Measurements from ENCODE around the gene ACTR2.

ACTR2 gene

GRCh38 chr2:65298089-65298488 is 70.5 kb downstream of the ACTR2 start:
- no peak overlapping the region for H3K27ac ChIP-seq (replicated peaks)
- TF ChIP-seq POLR2AphosphoS5 (IDR thresholded peaks at IDR 0.05; ENCODE audit: low read depth) = no peak
- TF ChIP-seq SPI1 (IDR thresholded peaks at IDR 0.05; ENCODE audit: borderline replicate concordance, low read depth) = peak; percentile 77
- TF ChIP-seq REST (IDR thresholded peaks at IDR 0.05; ENCODE audit: insufficient replicate concordance, low read depth) = no peak

GRCh38 chr2:65299246-65299645 is 71.6 kb downstream of the ACTR2 start:
- TF ChIP-seq POLR2AphosphoS5 (IDR thresholded peaks at IDR 0.05; ENCODE audit: low read depth) (no peak), SPI1 (IDR thresholded peaks at IDR 0.05; ENCODE audit: borderline replicate concordance, low read depth) (no peak), REST (IDR thresholded peaks at IDR 0.05; ENCODE audit: insufficient replicate concordance, low read depth) (no peak), CTCF (IDR thresholded peaks at IDR 0.05; ENCODE audit: insufficient read depth, low read length) (no peak), GABPA (IDR thresholded peaks at IDR 0.05; ENCODE audit: low read depth) (no peak)
- Histone ChIP-seq H3K27me3 (ENCODE audit: insufficient read depth, poor library complexity, severe bottlenecking) (no peaks in the 10 kb centered on the region), H3K4me3 (replicated peaks; ENCODE audit: insufficient read depth, low read length) (no peak overlapping the region), H3K27ac (replicated peaks) (no peak overlapping the region)
- no peak for DNase-seq (ENCODE audit: low read depth in 1 of 2, low spot score in 1 of 2)

More at GRCh38 chr2:65298089-65298488, 70.5 kb downstream of the ACTR2 start:
- peak in 1 of 2 experiments; percentile 35 for DNase-seq (ENCODE audit: low read depth in 1 of 2, low spot score in 1 of 2)
- H3K4me3 ChIP-seq (replicated peaks; ENCODE audit: insufficient read depth, low read length) = no peak overlapping the region
- H3K27me3 ChIP-seq (ENCODE audit: insufficient read depth, poor library complexity, severe bottlenecking) = no peaks in the 10 kb centered on the region

GRCh38 chr2:65300134-65300760 is 72.6 kb downstream of the ACTR2 start:
- TF ChIP-seq POLR2AphosphoS5 (IDR thresholded peaks at IDR 0.05; ENCODE audit: low read depth) (no peak), GABPA (IDR thresholded peaks at IDR 0.05; ENCODE audit: low read depth) (no peak), SPI1 (IDR thresholded peaks at IDR 0.05; ENCODE audit: borderline replicate concordance, low read depth) (no peak), CTCF (IDR thresholded peaks at IDR 0.05; ENCODE audit: insufficient read depth, low read length) (no peak), REST (IDR thresholded peaks at IDR 0.05; ENCODE audit: insufficient replicate concordance, low read depth) (no peak)
- Histone ChIP-seq H3K4me3 (replicated peaks; ENCODE audit: insufficient read depth, low read length) (no peak overlapping the region), H3K27me3 (ENCODE audit: insufficient read depth, poor library complexity, severe bottlenecking) (no peaks in the 10 kb centered on the region), H3K27ac (replicated peaks) (no peak overlapping the region)
- no peak for DNase-seq (ENCODE audit: low read depth in 1 of 2, low spot score in 1 of 2)
